Hepatocyte (in vitro differentiated cells): ENCODE measurements around the gene KXD1. TPM values are rescaled to one million over a fixed set of nuclear protein-coding genes. Genes with fewer than 3 reads are reported as not detected.

Source experiments
- DNase-seq: peaks from one replicate; pipeline ENCODE4 v3.0.0-alpha.2; 2016; ENCODE audit warnings: low spot score
- H2AFZ ChIP-seq: fragments of 200-600 bp; sonication (generic); 2 replicates; pipeline ENCODE4 v1.6.0; 2016; ENCODE audit warnings: antibody characterized with exemption, mild to moderate bottlenecking
- H3K27ac ChIP-seq: fragments of 200-600 bp; sonication (generic); 2 replicates; pipeline ENCODE4 v1.5.1; 2016; ENCODE audit warnings: mild to moderate bottlenecking
- H3K27me3 ChIP-seq: fragments of 200-600 bp; sonication (generic); 2 replicates; pipeline ENCODE4 v1.6.1; 2016
- H3K36me3 ChIP-seq: fragments of 200-600 bp; sonication (generic); replicated peaks from 2 replicates; pipeline ENCODE4 v1.5.1; 2016; ENCODE audit warnings: low read depth; ENCODE audit not compliant: insufficient read depth
- H3K4me1 ChIP-seq: fragments of 200-600 bp; sonication (generic); 2 replicates; pipeline ENCODE4 v1.5.1; 2016; ENCODE audit warnings: mild to moderate bottlenecking, moderate library complexity; ENCODE audit not compliant: insufficient read depth
- H3K4me2 ChIP-seq: fragments of 200-600 bp; sonication (generic); 2 replicates; pipeline ENCODE4 v1.6.0; 2016
- H3K4me3 ChIP-seq: fragments of 200-600 bp; sonication (generic); 2 replicates; pipeline ENCODE4 v1.5.1; 2016; ENCODE audit warnings: mild to moderate bottlenecking
- H3K79me2 ChIP-seq: fragments of 200-600 bp; sonication (generic); 2 replicates; pipeline ENCODE4 v1.6.0; 2017; ENCODE audit warnings: mild to moderate bottlenecking
- H3K9me2 ChIP-seq: fragments of 200-600 bp; sonication (generic); replicated peaks from 2 replicates; pipeline ENCODE4 v1.6.0; 2017; ENCODE audit warnings: mild to moderate bottlenecking; ENCODE audit not compliant: insufficient read depth
- H3K9me3 ChIP-seq: fragments of 200-600 bp; sonication (generic); 2 replicates; pipeline ENCODE4 v1.5.1; 2016; ENCODE audit warnings: low read depth, mild to moderate bottlenecking
- H4K20me1 ChIP-seq: fragments of 200-600 bp; sonication (generic); 2 replicates; pipeline ENCODE4 v1.6.0; 2016; ENCODE audit warnings: mild to moderate bottlenecking; ENCODE audit not compliant: insufficient read depth, poor library complexity, severe bottlenecking
- CTCF ChIP-seq: fragments of 200-600 bp; sonication (generic); IDR thresholded peaks from 2 replicates; pipeline ENCODE4 v1.5.1; 2016; ENCODE audit warnings: antibody characterized with exemption, mild to moderate bottlenecking; ENCODE audit not compliant: poor library complexity
- EZH2 ChIP-seq: fragments of 200-600 bp; sonication (generic); IDR thresholded peaks from 2 replicates; pipeline ENCODE4 v1.6.1; 2016; ENCODE audit warnings: antibody characterized with exemption, mild to moderate bottlenecking, borderline replicate concordance
- EZH2phosphoT487 ChIP-seq: fragments of 200-600 bp; sonication (generic); IDR thresholded peaks from one replicate; pipeline ENCODE4 v1.6.1; 2018; ENCODE audit warnings: antibody characterized with exemption, mild to moderate bottlenecking, low read depth, moderate library complexity; ENCODE audit not compliant: unreplicated experiment, severe bottlenecking
- WGBS: methylation state at CpG from one replicate; pipeline ENCODE4 v1.1.6; 2016; ENCODE audit warnings: low lambda C conversion rate; ENCODE audit errors: missing lambda C conversion rate; 5-methylcytosine and 5-hydroxymethylcytosine counted together
- polyA plus RNA-seq: library from polyadenylated mRNA; unstranded; fragments of >200 nt; fragmentation: Nextera tagmentation; extraction: Ambion mirVana; gene quantifications from 2 replicates; pipeline ENCODE4 v1.2.1, GENCODE V29; 2016
- total RNA-seq: library from RNA; depleted of rRNA; stranded (reverse); fragments of >200 nt; gene quantifications from 2 replicates; pipeline ENCODE4 v1.2.3, GENCODE V29; 2014

KXD1 gene
- total and polyA plus RNA-seq, 2 experiments from 2014 or later, result 76.3 to 89.2 TPM

- Histone ChIP-seq H3K4me1 (peaks cover 40% of the 10 kb centered on the region), H3K27me3 (peaks cover 90% of the 10 kb centered on the region)
Measured at GRCh38 chr19:18608805-18609716, 51.4 kb downstream of the KXD1 start.

GRCh38 chr19:18609717-18610051, 52.0 kb downstream of the KXD1 start:
- H3K9me3 ChIP-seq, result no peaks in the 10 kb centered on the region
- H3K4me1 ChIP-seq, result peaks cover 40% of the 10 kb centered on the region
- H3K4me3 ChIP-seq, result no peak overlapping the region
- WGBS, result 34% methylated on average over 2 of the region's 2 CpGs
- no peaks in the 10 kb centered on the region for H4K20me1 ChIP-seq
- no peak overlapping the region for H2AFZ ChIP-seq
- H3K9me2 ChIP-seq, result no peaks in the 10 kb centered on the region
- H3K27me3 ChIP-seq, result peaks cover 90% of the 10 kb centered on the region
- no peak for TF ChIP-seq EZH2
- no peak for TF ChIP-seq EZH2phosphoT487
- TF ChIP-seq CTCF, result no peak
- no peaks in the 10 kb centered on the region for H3K36me3 ChIP-seq
- no peak for DNase-seq
- H3K27ac ChIP-seq, result no peak overlapping the region
- no peaks in the 10 kb centered on the region for H3K79me2 ChIP-seq
- no peak overlapping the region for H3K4me2 ChIP-seq

More at GRCh38 chr19:18608805-18609716, 51.4 kb downstream of the KXD1 start:
- no peak for DNase-seq
- Histone ChIP-seq H3K27ac (no peak overlapping the region), H3K79me2 (no peaks in the 10 kb centered on the region), H3K9me3 (no peaks in the 10 kb centered on the region), H3K36me3 (no peaks in the 10 kb centered on the region), H4K20me1 (no peaks in the 10 kb centered on the region), H3K9me2 (no peaks in the 10 kb centered on the region), H3K4me2 (no peak overlapping the region), H3K4me3 (no peak overlapping the region), H2AFZ (no peak overlapping the region)
- WGBS, result 57% methylated on average over 9 of the region's 9 CpGs
- TF ChIP-seq CTCF (no peak), EZH2 (peak; percentile 19)

GRCh38 chr19:18610245-18610555, 52.5 kb downstream of the KXD1 start:
- peaks cover 90% of the 10 kb centered on the region for H3K27me3 ChIP-seq

More at GRCh38 chr19:18610245-18610555, 52.5 kb downstream of the KXD1 start:
- WGBS, result 35% methylated on average over 3 of the region's 3 CpGs
- H3K4me2 ChIP-seq, result peak overlapping the region; percentile 92
- H3K36me3 ChIP-seq, result no peaks in the 10 kb centered on the region
- no peak overlapping the region for H3K27ac ChIP-seq
- no peaks in the 10 kb centered on the region for H3K9me2 ChIP-seq
- H4K20me1 ChIP-seq, result no peaks in the 10 kb centered on the region
- H3K4me1 ChIP-seq, result peaks cover 40% of the 10 kb centered on the region
- no peak for DNase-seq
- TF ChIP-seq EZH2phosphoT487 (no peak), EZH2 (no peak), CTCF (no peak)
- H3K79me2 ChIP-seq, result no peaks in the 10 kb centered on the region
- H2AFZ ChIP-seq, result no peak overlapping the region
- H3K4me3 ChIP-seq, result no peak overlapping the region
- no peaks in the 10 kb centered on the region for H3K9me3 ChIP-seq
